DOHH2 (cell line): ENCODE data around the gene NME2.

Experiments
- CTCF ChIP-seq: fragments of 200-600 bp; sonication (generic); IDR thresholded peaks from one replicate; pipeline ENCODE4 v1.5.1; 2014; ENCODE audit warnings: antibody characterized with exemption, mild to moderate bottlenecking, low read depth, low read length; ENCODE audit not compliant: poor library complexity, severe bottlenecking
- EZH2phosphoT487 ChIP-seq: fragments of 200-600 bp; sonication (generic); IDR thresholded peaks from 2 replicates; pipeline ENCODE4 v1.6.1; 2017; ENCODE audit warnings: borderline replicate concordance, mild to moderate bottlenecking, antibody characterized with exemption, low read length, moderate library complexity, mixed read lengths

GRCh38 chr17:51120739-51121619 is 45.2 kb upstream of the NME2 start, which contains the start of gene SPAG9:
- no peak for TF ChIP-seq CTCF
- no peak for TF ChIP-seq EZH2phosphoT487
